HL-60 (cell line): ENCODE results near the gene CSF1R.

Source experiments
- TF ChIP-seq, protein P1 (sequence below): IDR thresholded peaks from one replicate; pipeline ENCODE4 v1.5.1; 2011; ENCODE audit warnings: low read length, control low read depth, inconsistent platforms; ENCODE audit not compliant: insufficient read depth
- TF ChIP-seq, protein P2 (sequence below): IDR thresholded peaks from 2 replicates; pipeline ENCODE4 v1.6.1; 2012; ENCODE audit warnings: low read depth; ENCODE audit not compliant: insufficient replicate concordance

DNA sequence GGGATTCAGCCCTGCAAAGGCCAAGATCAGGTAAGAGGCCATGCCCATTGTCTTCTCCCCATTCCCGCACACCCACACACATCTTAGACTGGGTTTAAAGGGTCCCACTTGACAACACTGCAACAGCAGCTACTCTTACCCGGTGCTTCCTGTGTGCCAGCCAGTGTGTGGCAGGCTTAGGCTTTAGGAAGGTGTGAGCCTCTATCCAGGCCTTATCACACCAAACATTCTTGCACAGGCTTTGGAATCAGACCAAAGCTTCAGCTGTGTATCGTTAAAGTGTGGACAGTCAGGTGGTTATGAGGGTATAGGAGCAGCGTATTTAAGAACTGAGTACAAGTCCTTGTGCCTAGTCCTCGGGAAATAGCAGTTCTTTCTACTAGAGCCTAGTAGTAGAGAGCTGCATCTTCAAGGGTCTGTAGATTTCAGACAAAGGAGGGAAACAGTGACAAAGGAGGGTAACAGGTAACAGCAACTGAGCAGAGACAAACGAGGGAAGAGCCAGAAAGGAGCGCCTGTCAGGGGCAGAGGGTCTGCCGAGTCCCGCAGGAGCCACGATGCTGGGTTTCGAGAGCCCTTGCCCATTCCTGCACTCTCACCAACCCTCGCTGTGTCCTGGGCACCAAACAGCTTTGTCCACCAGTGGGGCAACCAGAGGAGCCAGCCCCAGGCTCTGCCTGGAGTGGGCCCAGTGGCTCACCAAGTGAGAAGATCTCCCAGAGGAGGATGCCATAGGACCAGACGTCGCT, 30.9 kb downstream of the CSF1R start:
- TF ChIP-seq, protein P1, sequence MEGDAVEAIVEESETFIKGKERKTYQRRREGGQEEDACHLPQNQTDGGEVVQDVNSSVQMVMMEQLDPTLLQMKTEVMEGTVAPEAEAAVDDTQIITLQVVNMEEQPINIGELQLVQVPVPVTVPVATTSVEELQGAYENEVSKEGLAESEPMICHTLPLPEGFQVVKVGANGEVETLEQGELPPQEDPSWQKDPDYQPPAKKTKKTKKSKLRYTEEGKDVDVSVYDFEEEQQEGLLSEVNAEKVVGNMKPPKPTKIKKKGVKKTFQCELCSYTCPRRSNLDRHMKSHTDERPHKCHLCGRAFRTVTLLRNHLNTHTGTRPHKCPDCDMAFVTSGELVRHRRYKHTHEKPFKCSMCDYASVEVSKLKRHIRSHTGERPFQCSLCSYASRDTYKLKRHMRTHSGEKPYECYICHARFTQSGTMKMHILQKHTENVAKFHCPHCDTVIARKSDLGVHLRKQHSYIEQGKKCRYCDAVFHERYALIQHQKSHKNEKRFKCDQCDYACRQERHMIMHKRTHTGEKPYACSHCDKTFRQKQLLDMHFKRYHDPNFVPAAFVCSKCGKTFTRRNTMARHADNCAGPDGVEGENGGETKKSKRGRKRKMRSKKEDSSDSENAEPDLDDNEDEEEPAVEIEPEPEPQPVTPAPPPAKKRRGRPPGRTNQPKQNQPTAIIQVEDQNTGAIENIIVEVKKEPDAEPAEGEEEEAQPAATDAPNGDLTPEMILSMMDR, result no peak
- TF ChIP-seq, protein P2, sequence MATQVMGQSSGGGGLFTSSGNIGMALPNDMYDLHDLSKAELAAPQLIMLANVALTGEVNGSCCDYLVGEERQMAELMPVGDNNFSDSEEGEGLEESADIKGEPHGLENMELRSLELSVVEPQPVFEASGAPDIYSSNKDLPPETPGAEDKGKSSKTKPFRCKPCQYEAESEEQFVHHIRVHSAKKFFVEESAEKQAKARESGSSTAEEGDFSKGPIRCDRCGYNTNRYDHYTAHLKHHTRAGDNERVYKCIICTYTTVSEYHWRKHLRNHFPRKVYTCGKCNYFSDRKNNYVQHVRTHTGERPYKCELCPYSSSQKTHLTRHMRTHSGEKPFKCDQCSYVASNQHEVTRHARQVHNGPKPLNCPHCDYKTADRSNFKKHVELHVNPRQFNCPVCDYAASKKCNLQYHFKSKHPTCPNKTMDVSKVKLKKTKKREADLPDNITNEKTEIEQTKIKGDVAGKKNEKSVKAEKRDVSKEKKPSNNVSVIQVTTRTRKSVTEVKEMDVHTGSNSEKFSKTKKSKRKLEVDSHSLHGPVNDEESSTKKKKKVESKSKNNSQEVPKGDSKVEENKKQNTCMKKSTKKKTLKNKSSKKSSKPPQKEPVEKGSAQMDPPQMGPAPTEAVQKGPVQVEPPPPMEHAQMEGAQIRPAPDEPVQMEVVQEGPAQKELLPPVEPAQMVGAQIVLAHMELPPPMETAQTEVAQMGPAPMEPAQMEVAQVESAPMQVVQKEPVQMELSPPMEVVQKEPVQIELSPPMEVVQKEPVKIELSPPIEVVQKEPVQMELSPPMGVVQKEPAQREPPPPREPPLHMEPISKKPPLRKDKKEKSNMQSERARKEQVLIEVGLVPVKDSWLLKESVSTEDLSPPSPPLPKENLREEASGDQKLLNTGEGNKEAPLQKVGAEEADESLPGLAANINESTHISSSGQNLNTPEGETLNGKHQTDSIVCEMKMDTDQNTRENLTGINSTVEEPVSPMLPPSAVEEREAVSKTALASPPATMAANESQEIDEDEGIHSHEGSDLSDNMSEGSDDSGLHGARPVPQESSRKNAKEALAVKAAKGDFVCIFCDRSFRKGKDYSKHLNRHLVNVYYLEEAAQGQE, result no peak
